ENCODE results near the gene RPUSD2. TPM values are rescaled to one million over a fixed set of nuclear protein-coding genes. Genes with fewer than 3 reads are reported as not detected.
A peak's percentile ranks its signal among the peaks of the same experiment; 100 is the strongest.

Gene RPUSD2
- total and polyA plus RNA-seq, 12 donors = 5.7 to 20.7 (median 11.8) TPM

DNA sequence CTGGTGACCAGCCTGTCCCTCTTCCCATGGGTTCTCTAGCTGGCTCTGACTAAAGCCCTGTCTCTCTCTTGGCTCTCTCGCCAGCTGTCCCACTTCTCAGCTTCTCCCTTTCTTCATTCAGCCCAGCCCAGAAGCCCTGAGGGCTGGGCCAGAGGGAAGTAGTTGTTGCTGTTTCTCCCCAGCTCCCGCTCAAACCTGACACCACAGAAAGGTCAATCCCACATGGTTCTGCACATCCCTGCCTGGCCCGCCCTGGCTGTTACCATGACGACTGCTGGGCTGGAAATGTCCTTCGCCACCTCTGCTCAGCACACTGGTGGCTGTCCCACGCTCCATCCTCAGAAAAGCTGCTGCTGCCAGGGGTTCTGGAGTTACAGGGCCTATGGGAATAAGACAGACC lies 30.1 kb upstream of the RPUSD2 start:
- DNase-seq = peak in 1 of 7 donors; percentile 79
- H3K27ac ChIP-seq = no peak overlapping the region
- TF ChIP-seq, protein P1, sequence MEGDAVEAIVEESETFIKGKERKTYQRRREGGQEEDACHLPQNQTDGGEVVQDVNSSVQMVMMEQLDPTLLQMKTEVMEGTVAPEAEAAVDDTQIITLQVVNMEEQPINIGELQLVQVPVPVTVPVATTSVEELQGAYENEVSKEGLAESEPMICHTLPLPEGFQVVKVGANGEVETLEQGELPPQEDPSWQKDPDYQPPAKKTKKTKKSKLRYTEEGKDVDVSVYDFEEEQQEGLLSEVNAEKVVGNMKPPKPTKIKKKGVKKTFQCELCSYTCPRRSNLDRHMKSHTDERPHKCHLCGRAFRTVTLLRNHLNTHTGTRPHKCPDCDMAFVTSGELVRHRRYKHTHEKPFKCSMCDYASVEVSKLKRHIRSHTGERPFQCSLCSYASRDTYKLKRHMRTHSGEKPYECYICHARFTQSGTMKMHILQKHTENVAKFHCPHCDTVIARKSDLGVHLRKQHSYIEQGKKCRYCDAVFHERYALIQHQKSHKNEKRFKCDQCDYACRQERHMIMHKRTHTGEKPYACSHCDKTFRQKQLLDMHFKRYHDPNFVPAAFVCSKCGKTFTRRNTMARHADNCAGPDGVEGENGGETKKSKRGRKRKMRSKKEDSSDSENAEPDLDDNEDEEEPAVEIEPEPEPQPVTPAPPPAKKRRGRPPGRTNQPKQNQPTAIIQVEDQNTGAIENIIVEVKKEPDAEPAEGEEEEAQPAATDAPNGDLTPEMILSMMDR (IDR thresholded peaks at IDR 0.05) = no peak
- no peak for TF ChIP-seq POLR2A (IDR thresholded peaks at IDR 0.05)
- H3K4me1 ChIP-seq (replicated peaks in 1 of 2) = peaks cover 0 to 4% of the 10 kb centered on the region in 2 donors
- no peaks in the 10 kb centered on the region for H3K9me3 ChIP-seq (replicated peaks in 1 of 3)
- H3K36me3 ChIP-seq (replicated peaks in 1 of 2) = no peaks in the 10 kb centered on the region
- no peak overlapping the region for H3K4me3 ChIP-seq
- WGBS, 4 donors = 81 to 90% (median 84%) methylated on average over 6 of the region's 6 CpGs
- intact Hi-C loops (cut with DNase I) = no loop called here
- no peaks in the 10 kb centered on the region for H3K27me3 ChIP-seq

DNA sequence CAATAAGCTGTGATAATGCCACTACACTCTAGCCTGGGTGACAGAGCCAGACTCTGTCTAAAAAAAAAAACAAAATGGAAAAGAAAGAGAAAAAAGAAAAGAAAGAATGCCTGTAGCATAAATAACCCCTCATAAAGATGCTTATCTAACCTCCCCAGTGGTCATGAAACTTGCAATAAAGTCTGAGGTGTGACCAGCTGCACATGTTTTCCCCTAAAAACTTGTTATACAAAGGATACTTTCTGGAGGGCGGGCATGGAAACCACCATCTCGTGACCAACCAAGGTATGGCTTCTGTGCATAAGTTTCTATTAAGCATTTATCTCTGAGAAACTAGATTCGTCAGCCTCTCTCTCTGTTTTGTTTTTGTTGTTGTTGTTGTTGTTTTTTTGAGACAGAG lies 26.0 kb upstream of the RPUSD2 start:
- Histone ChIP-seq H3K4me3 (no peak overlapping the region), H3K27ac (no peak overlapping the region), H3K4me1 (replicated peaks in 1 of 2) (no peaks in the 10 kb centered on the region), H3K36me3 (replicated peaks in 1 of 2) (peaks cover 0 to 3% of the 10 kb centered on the region in 2 donors), H3K9me3 (replicated peaks in 1 of 3) (no peaks in the 10 kb centered on the region), H3K27me3 (no peaks in the 10 kb centered on the region)
- DNase-seq = no peak
- intact Hi-C loops (cut with DNase I) = no loop called here
- no peak for TF ChIP-seq POLR2A (IDR thresholded peaks at IDR 0.05)
- TF ChIP-seq, protein P1 (IDR thresholded peaks at IDR 0.05) = no peak
- 90 to 94% (median 93%) methylated on average over 3 of the region's 3 CpGs for WGBS, 4 donors

DNA sequence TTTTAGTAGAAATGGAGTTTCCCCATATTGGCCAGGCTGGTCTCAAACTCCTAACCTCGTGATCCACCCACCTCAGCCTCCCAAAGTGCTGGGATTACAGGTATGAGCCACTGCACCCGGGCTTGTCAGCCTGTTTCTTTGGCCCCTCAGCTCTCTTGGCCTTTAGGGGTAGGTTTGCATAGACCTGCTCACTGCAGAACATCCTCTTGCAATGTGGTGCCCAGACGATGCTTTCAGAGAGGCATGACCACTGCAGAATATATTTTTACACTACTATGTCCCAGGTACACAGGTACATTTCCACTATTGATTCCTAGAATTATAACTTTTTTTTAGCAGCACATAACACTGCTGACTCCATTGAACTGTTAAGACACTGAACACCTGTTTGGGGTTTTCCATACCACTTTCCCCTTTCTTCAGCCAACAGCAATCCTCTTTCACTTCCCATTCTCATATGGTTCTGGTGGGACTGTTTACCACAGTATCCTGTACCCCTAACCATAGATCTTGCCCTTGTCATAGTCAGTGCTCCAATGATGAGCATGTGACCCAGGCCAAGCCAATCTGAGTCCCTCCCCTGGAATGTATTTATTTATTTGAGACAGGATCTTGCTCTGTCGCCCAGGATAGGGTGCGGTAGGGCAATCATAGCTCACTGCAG lies 25.3 kb upstream of the RPUSD2 start:
- H3K4me1 ChIP-seq (replicated peaks in 1 of 2) = no peaks in the 10 kb centered on the region
- peaks cover 0 to 6% of the 10 kb centered on the region in 2 donors for H3K36me3 ChIP-seq (replicated peaks in 1 of 2)
- no peaks in the 10 kb centered on the region for H3K9me3 ChIP-seq (replicated peaks in 1 of 3)
- H3K27ac ChIP-seq = no peak overlapping the region
- H3K27me3 ChIP-seq = no peaks in the 10 kb centered on the region
- DNase-seq = no peak
- TF ChIP-seq, protein P1 (IDR thresholded peaks at IDR 0.05) = no peak
- no peak for TF ChIP-seq POLR2A (IDR thresholded peaks at IDR 0.05)
- WGBS, 4 donors = 81 to 87% (median 84%) methylated on average over 5 of the region's 5 CpGs
- intact Hi-C loops (cut with DNase I) = no loop called here
- H3K4me3 ChIP-seq = no peak overlapping the region

DNA sequence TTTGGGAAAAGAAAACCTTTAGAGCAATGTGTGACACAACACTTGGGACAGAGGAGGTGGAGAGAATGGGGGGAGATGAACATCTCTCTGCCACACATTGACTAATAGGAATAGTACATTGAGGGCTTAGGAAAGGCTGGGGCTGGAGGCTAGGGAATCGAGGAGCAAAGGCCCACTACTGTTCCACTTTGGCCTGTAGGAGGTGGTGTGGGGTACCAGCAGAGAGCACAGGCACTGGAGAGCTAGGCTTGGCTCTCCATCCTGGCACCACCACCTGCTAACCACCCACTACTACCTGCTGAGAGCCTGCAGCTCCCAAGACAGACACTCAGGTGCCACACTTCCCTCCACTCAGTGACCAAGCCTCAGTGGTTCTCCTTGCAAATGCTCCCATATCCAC lies 23.6 kb upstream of the RPUSD2 start:
- H3K4me3 ChIP-seq = no peak overlapping the region
- H3K27me3 ChIP-seq = no peaks in the 10 kb centered on the region
- no peaks in the 10 kb centered on the region for H3K4me1 ChIP-seq (replicated peaks in 1 of 2)
- H3K27ac ChIP-seq = no peak overlapping the region
- intact Hi-C loops (cut with DNase I) = no loop called here
- no peaks in the 10 kb centered on the region for H3K9me3 ChIP-seq (replicated peaks in 1 of 3)
- WGBS, 4 donors = 81 to 100% (median 90%) methylated on average over 1 of the region's 1 CpG
- TF ChIP-seq, protein P1 (IDR thresholded peaks at IDR 0.05) = no peak
- TF ChIP-seq POLR2A (IDR thresholded peaks at IDR 0.05) = no peak
- peaks cover 0 to 6% of the 10 kb centered on the region in 2 donors for H3K36me3 ChIP-seq (replicated peaks in 1 of 2)
- no peak for DNase-seq
